ENCODE results near the gene CAPN8.

GRCh38 chr1:223620297-223620897 is 45.1 kb downstream of the CAPN8 start:
- TF ChIP-seq CTCF (IDR thresholded peaks at IDR 0.05; ENCODE audit: low read length) (no peak), EZH2 (IDR thresholded peaks at IDR 0.05; ENCODE audit: borderline replicate concordance, low read length) (no peak)

Data from OCI-LY1 (cell line).